GM19324 (cell line): ENCODE results near the gene ATP11C.
"Not testable (repeated sequence)": the region's sequence is repeated elsewhere in the genome, so short reads cannot be mapped to it uniquely, and the experiment has no call there.

Experiments used
- ATAC-seq: cut with Tn5 transposase; IDR thresholded peaks from one replicate; pipeline ENCODE4 v1.9.1; 2021; ENCODE audit warnings: mild to moderate bottlenecking, moderate library complexity; ENCODE audit not compliant: unreplicated experiment, low FRiP score

ATP11C gene

GRCh38 chrX:139739138-139739537 lies 193.7 kb downstream of the ATP11C start:
- ATAC-seq: peak; percentile 79

- ATAC-seq: no peak
Measured at GRCh38 chrX:139738581-139738980, 194.3 kb downstream of the ATP11C start.

GRCh38 chrX:139736151-139736550 lies 196.7 kb downstream of the ATP11C start:
- ATAC-seq: no peak

- ATAC-seq: no peak
Measured at GRCh38 chrX:139734996-139735395, 197.9 kb downstream of the ATP11C start.

GRCh38 chrX:139725720-139726119 lies 207.1 kb downstream of the ATP11C start:
- no peak for ATAC-seq

- ATAC-seq: no peak
Measured at GRCh38 chrX:139724626-139725025, 208.2 kb downstream of the ATP11C start.

GRCh38 chrX:139720979-139721378 lies 211.9 kb downstream of the ATP11C start:
- ATAC-seq: no peak

GRCh38 chrX:139720136-139720535 lies 212.7 kb downstream of the ATP11C start:
- ATAC-seq: no peak

- no peak for ATAC-seq
Measured at GRCh38 chrX:139708067-139708466, 224.8 kb downstream of the ATP11C start, which contains the start of gene MCF2. Gene MCF2, minus strand, starts transcription at chrX:139708167. Its CDS starts 56,423 bp downstream, at chrX:139651744.

GRCh38 chrX:139702658-139703057 lies 230.2 kb downstream of the ATP11C start:
- ATAC-seq: no peak

GRCh38 chrX:139692908-139693307 lies 239.9 kb downstream of the ATP11C start:
- peak; percentile 15 for ATAC-seq

- ATAC-seq: peak; percentile 49
Measured at GRCh38 chrX:139692506-139692849, 240.4 kb downstream of the ATP11C start.

- peak; percentile 34 for ATAC-seq
Measured at GRCh38 chrX:139691843-139692505, 240.9 kb downstream of the ATP11C start.

GRCh38 chrX:139691493-139691842 lies 241.4 kb downstream of the ATP11C start:
- no peak for ATAC-seq

GRCh38 chrX:139685175-139685574 lies 247.7 kb downstream of the ATP11C start:
- not testable (repeated sequence) for ATAC-seq

- ATAC-seq: no peak
Measured at GRCh38 chrX:139680356-139680755, 252.5 kb downstream of the ATP11C start.
